HCT116 (cell line): ENCODE results near the gene WWOX. TPM values are rescaled to one million over a fixed set of nuclear protein-coding genes. Genes with fewer than 3 reads are reported as not detected.

ENCODE experiments used
- ATAC-seq: fragments of 200-7000 bp; cut with Tn5 transposase; 2 replicates; pipeline ENCODE4 v1.9.1; 2020; ENCODE audit warnings: mild to moderate bottlenecking, moderate library complexity
- BruUV-seq: library from RNA; stranded (reverse); fragments of 400-500 nt; replicated peaks from 2 replicates; lab custom pipeline; 2021; lab: Mats Ljungman, UMichigan
- CTCF ChIA-PET: fragments of 300-600 bp; sonication (Branson Sonifier 250); formaldehyde crosslinking; loops from one replicate; lab custom pipeline; 2021; ENCODE audit warnings: antibody characterized with exemption; lab: Charles Lee
- POLR2A ChIA-PET: fragments of 300-600, 350-600 bp; sonication (Branson Sonifier 250); formaldehyde crosslinking; loops from one replicate; lab custom pipeline; 2021; ENCODE audit warnings: antibody characterized with exemption; lab: Charles Lee
- RAD21 ChIA-PET, 2 experiments: fragments of 300-600 bp; sonication (Branson Sonifier 250); formaldehyde crosslinking; loops; one replicate each; lab custom pipeline; 2023; ENCODE audit warnings: low total read pairs in 2 of 2; ENCODE audit not compliant: uncharacterized antibody in 2 of 2, unreplicated experiment in 2 of 2, low non-redundant PET in 1 of 2; lab: Charles Lee
- DNase-seq: peaks from one replicate; pipeline ENCODE4 v3.0.0-alpha.2; 2010; ENCODE audit warnings: low read depth, low spot score
- H2AFZ ChIP-seq: fragments of 200-600 bp; shearing (Covaris generic), sonication (generic); 2 replicates; pipeline ENCODE4 v1.6.1; 2017; ENCODE audit warnings: low read depth, mixed run types, mixed read lengths, antibody characterized with exemption, low read length; ENCODE audit not compliant: poor library complexity, severe bottlenecking
- H3K27ac ChIP-seq: 2 replicates; pipeline ENCODE4 v1.5.1; 2012; ENCODE audit warnings: low read depth, low read length
- H3K27me3 ChIP-seq: fragments of 200-600 bp; sonication (generic); 2 replicates; pipeline ENCODE4 v1.6.1; 2016; ENCODE audit warnings: mixed run types, low read length, mixed read lengths; ENCODE audit not compliant: insufficient read depth
- H3K36me3 ChIP-seq, 2 experiments: fragments of 200-500 bp in 1 of 2; fragments of 200-600 bp in 1 of 2; sonication (Bioruptor generic) in 1 of 2; sonication (generic) in 1 of 2; 2 replicates each; pipeline versions ENCODE4 v1.5.1 to v1.6.1; 2014 to 2016; ENCODE audit warnings: low read length in 2 of 2, inconsistent platforms in 1 of 2, mixed read lengths in 1 of 2, mixed run types in 1 of 2; ENCODE audit not compliant: insufficient read depth in 2 of 2, control insufficient read depth in 1 of 2
- H3K4me1 ChIP-seq, 2 experiments: fragments of 200-600 bp in 1 of 2; sonication (generic) in 1 of 2; 2 replicates each; pipeline versions ENCODE4 v1.5.1 to v1.6.1; 2012 to 2017; ENCODE audit warnings: low read length in 2 of 2, inconsistent platforms in 1 of 2, mild to moderate bottlenecking in 1 of 2, mixed read lengths in 1 of 2, mixed run types in 1 of 2, moderate library complexity in 1 of 2; ENCODE audit not compliant: insufficient read depth in 2 of 2, control insufficient read depth in 1 of 2
- H3K4me2 ChIP-seq: fragments of 200-600 bp; sonication (generic); 2 replicates; pipeline ENCODE4 v1.6.1; 2017; ENCODE audit warnings: mixed run types, low read length, mixed read lengths
- H3K4me3 ChIP-seq, 2 experiments: fragments of 200-600 bp in 1 of 2; sonication (generic) in 1 of 2; replicated peaks in 1 of 2; 2 replicates each; pipeline ENCODE4 v1.5.1; 2011 to 2016; ENCODE audit warnings: low read length in 2 of 2, control low read depth in 1 of 2, low read depth in 1 of 2, mild to moderate bottlenecking in 1 of 2, mixed read lengths in 1 of 2, mixed run types in 1 of 2
- H3K79me2 ChIP-seq: fragments of 200-600 bp; sonication (generic); 2 replicates; pipeline ENCODE4 v1.6.1; 2017; ENCODE audit warnings: mild to moderate bottlenecking, mixed run types, low read length, moderate library complexity, mixed read lengths; ENCODE audit not compliant: insufficient read depth
- H3K9ac ChIP-seq: fragments of 200-600 bp; sonication (generic); 2 replicates; pipeline ENCODE4 v1.6.1; 2016; ENCODE audit warnings: low read length, mixed read lengths
- H3K9me2 ChIP-seq: fragments of 200-600 bp; sonication (generic), shearing (Covaris generic); 2 replicates; pipeline ENCODE4 v1.6.1; 2017; ENCODE audit warnings: mixed run types, mild to moderate bottlenecking, moderate library complexity; ENCODE audit not compliant: insufficient read depth
- H3K9me3 ChIP-seq, 2 experiments: fragments of 200-500 bp in 1 of 2; fragments of 200-600 bp in 1 of 2; sonication (Bioruptor generic) in 1 of 2; sonication (generic) in 1 of 2; 2 replicates each; pipeline ENCODE4 v1.6.1; 2014 to 2017; ENCODE audit warnings: low read length in 2 of 2, mixed read lengths in 2 of 2, inconsistent platforms in 1 of 2, low read depth in 1 of 2, mild to moderate bottlenecking in 1 of 2, mixed run types in 1 of 2, moderate library complexity in 1 of 2; ENCODE audit not compliant: control insufficient read depth in 1 of 2, insufficient read depth in 1 of 2
- H4K20me1 ChIP-seq: fragments of 200-600 bp; sonication (generic), shearing (Covaris generic); 2 replicates; pipeline ENCODE4 v1.6.1; 2017; ENCODE audit warnings: mixed run types, mild to moderate bottlenecking, moderate library complexity; ENCODE audit not compliant: insufficient read depth
- CBX3 ChIP-seq: IDR thresholded peaks from 2 replicates; pipeline ENCODE4 v1.6.1; 2012; ENCODE audit warnings: low read depth
- CEBPB ChIP-seq: IDR thresholded peaks from 2 replicates; pipeline ENCODE4 v1.6.1; 2012; ENCODE audit warnings: low read depth
- EZH2 ChIP-seq: fragments of 200-600 bp; sonication (generic); IDR thresholded peaks from 2 replicates; pipeline ENCODE4 v1.6.1; 2017; ENCODE audit warnings: antibody characterized with exemption, mixed run types
- EZH2phosphoT487 ChIP-seq: fragments of 200-600 bp; IDR thresholded peaks from 2 replicates; pipeline ENCODE4 v1.6.1; 2018; ENCODE audit warnings: antibody characterized with exemption, borderline replicate concordance
- FOSL1 ChIP-seq: IDR thresholded peaks from 2 replicates; pipeline ENCODE4 v1.6.1; 2012; ENCODE audit warnings: low read depth
- POLR2A ChIP-seq: IDR thresholded peaks from 2 replicates; pipeline ENCODE4 v1.7.0; 2011; ENCODE audit warnings: borderline replicate concordance; ENCODE audit not compliant: insufficient read depth, insufficient read length; ENCODE audit errors: extremely low read depth
- RAD21 ChIP-seq: IDR thresholded peaks from 2 replicates; pipeline ENCODE4 v1.6.1; 2012; ENCODE audit warnings: low read depth, mild to moderate bottlenecking
- REST ChIP-seq: IDR thresholded peaks from 2 replicates; pipeline ENCODE4 v1.6.1; 2012; ENCODE audit warnings: low read depth
- SRF ChIP-seq: IDR thresholded peaks from 2 replicates; pipeline ENCODE4 v1.6.1; 2012; ENCODE audit warnings: low read depth
- YY1 ChIP-seq: IDR thresholded peaks from 2 replicates; pipeline ENCODE4 v1.6.1; 2011; ENCODE audit warnings: low read length, low read depth, moderate library complexity, mild to moderate bottlenecking; ENCODE audit not compliant: insufficient replicate concordance; ENCODE audit errors: extremely low read depth
- intact Hi-C: fragments of 100-400 bp; cut with micrococcal nuclease; formaldehyde crosslinking; loops from 2 replicates; pipeline ENCODE4 v1.10.0; 2022
- total RNA-seq: library from RNA; stranded (reverse); gene quantifications from one replicate; pipeline ENCODE4 v1.2.1, GENCODE V29; 2021; ENCODE audit not compliant: unreplicated experiment

Gene WWOX
- total RNA-seq, 1 experiment from 2014 or later: 13.7 TPM

GRCh38 chr16:79082970-79083369, 983.5 kb downstream of the WWOX start:
- ATAC-seq (no peak), DNase-seq (no peak)
- ChIA-PET POLR2A (no interaction called here), CTCF (no interaction called here), RAD21 (no interaction called here)
- Histone ChIP-seq H4K20me1 (no peaks in the 10 kb centered on the region), H2AFZ (no peak overlapping the region), H3K27me3 (no peaks in the 10 kb centered on the region), H3K9me3 (peaks cover 6 to 16% of the 10 kb centered on the region in 2 experiments; a peak in 2 of 4 replicates), H3K4me1 (no peaks in the 10 kb centered on the region), H3K4me3 (no peak overlapping the region), H3K9ac (no peak overlapping the region), H3K79me2 (no peaks in the 10 kb centered on the region), H3K9me2 (no peaks in the 10 kb centered on the region), H3K36me3 (no peaks in the 10 kb centered on the region), H3K4me2 (no peak overlapping the region), H3K27ac (no peak overlapping the region)
- intact Hi-C loops: no loop called here
- no peak for TF ChIP-seq YY1
- TF ChIP-seq CEBPB: no peak
- no peak for TF ChIP-seq POLR2A
- no peak for TF ChIP-seq CBX3
- TF ChIP-seq REST: no peak
- no peak for TF ChIP-seq EZH2
- no peak for TF ChIP-seq RAD21
- TF ChIP-seq FOSL1: no peak
- no peak for TF ChIP-seq SRF
- TF ChIP-seq EZH2phosphoT487: no peak
- no TSS peak for BruUV-seq
